A673 (cell line): ENCODE measurements around the gene CBX2. TPM values are rescaled to one million over a fixed set of nuclear protein-coding genes. Genes with fewer than 3 reads are reported as not detected.

Experiments
- BruUV-seq: library from RNA; stranded (reverse); fragments of 400-500 nt; replicated peaks from 2 replicates; lab custom pipeline; 2021; lab: Mats Ljungman, UMichigan
- CTCF ChIA-PET: fragments of 300-600 bp; sonication (Branson Sonifier 250); formaldehyde crosslinking; loops from one replicate; lab custom pipeline; 2022; ENCODE audit warnings: antibody characterized with exemption; lab: Charles Lee
- POLR2A ChIA-PET: fragments of 300-600 bp; sonication (Branson Sonifier 250); formaldehyde crosslinking; loops from one replicate; lab custom pipeline; 2022; ENCODE audit warnings: antibody characterized with exemption; ENCODE audit not compliant: low non-redundant PET; lab: Charles Lee
- DNase-seq: peaks from one replicate; pipeline ENCODE4 v3.0.0-alpha.2; 2015; ENCODE audit warnings: low spot score
- H3K27ac ChIP-seq: fragments of 200-600 bp; sonication (generic); 2 replicates; pipeline ENCODE4 v1.5.1; 2016; ENCODE audit warnings: mixed run types, low read depth, mild to moderate bottlenecking, mixed read lengths, antibody characterized with exemption, low read length; ENCODE audit not compliant: poor library complexity, severe bottlenecking
- H3K27me3 ChIP-seq: fragments of 200-600 bp; sonication (generic); replicated peaks from 2 replicates; pipeline ENCODE4 v1.6.1; 2017; ENCODE audit warnings: mixed run types, low read depth, mild to moderate bottlenecking, mixed read lengths, antibody characterized with exemption, low read length; ENCODE audit not compliant: insufficient read depth, poor library complexity
- H3K36me3 ChIP-seq: fragments of 200-600 bp; sonication (generic); 2 replicates; pipeline ENCODE4 v1.6.1; 2016; ENCODE audit warnings: mixed run types, mild to moderate bottlenecking, mixed read lengths, antibody characterized with exemption, low read length; ENCODE audit not compliant: insufficient read depth, poor library complexity, severe bottlenecking
- H3K4me1 ChIP-seq: fragments of 200-600 bp; sonication (generic); 2 replicates; pipeline ENCODE4 v1.6.1; 2017; ENCODE audit warnings: mixed run types, mild to moderate bottlenecking, mixed read lengths, antibody characterized with exemption, low read length; ENCODE audit not compliant: insufficient read depth, poor library complexity, severe bottlenecking
- H3K4me3 ChIP-seq: fragments of 200-600 bp; sonication (generic); 2 replicates; pipeline ENCODE4 v1.5.1; 2016; ENCODE audit warnings: low read depth, mixed run types, mild to moderate bottlenecking, mixed read lengths, low read length; ENCODE audit not compliant: poor library complexity, severe bottlenecking
- H3K9me3 ChIP-seq: fragments of 200-600 bp; sonication (generic); 2 replicates; pipeline ENCODE4 v1.6.1; 2016; ENCODE audit warnings: mixed run types, low read depth, mild to moderate bottlenecking, mixed read lengths, antibody characterized with exemption, low read length; ENCODE audit not compliant: poor library complexity, severe bottlenecking
- EZH2 ChIP-seq: fragments of 200-600 bp; sonication (generic); IDR thresholded peaks from 2 replicates; pipeline ENCODE4 v1.6.1; 2017; ENCODE audit warnings: borderline replicate concordance, low read depth, mild to moderate bottlenecking, mixed read lengths, antibody characterized with exemption, low read length; ENCODE audit not compliant: poor library complexity, severe bottlenecking
- intact Hi-C: fragments of 100-400 bp; cut with micrococcal nuclease; formaldehyde crosslinking; loops from one replicate; pipeline ENCODE4 v1.10.0; 2022; ENCODE audit not compliant: unreplicated experiment
- total RNA-seq: library from RNA; stranded (reverse); gene quantifications from 2 replicates; pipeline ENCODE4 v1.2.3, GENCODE V29; 2021
- TF ChIP-seq, protein P1 (sequence below): fragments of 300-800, 200-600 bp; sonication (generic); conservative IDR thresholded peaks from 2 replicates; pipeline ENCODE4 v1.5.1; 2017; ENCODE audit warnings: low read depth, mild to moderate bottlenecking, antibody characterized with exemption, low read length, moderate library complexity, mixed read lengths

Gene CBX2
- total RNA-seq, 1 experiment from 2014 or later, result 59.5 TPM

DNA sequence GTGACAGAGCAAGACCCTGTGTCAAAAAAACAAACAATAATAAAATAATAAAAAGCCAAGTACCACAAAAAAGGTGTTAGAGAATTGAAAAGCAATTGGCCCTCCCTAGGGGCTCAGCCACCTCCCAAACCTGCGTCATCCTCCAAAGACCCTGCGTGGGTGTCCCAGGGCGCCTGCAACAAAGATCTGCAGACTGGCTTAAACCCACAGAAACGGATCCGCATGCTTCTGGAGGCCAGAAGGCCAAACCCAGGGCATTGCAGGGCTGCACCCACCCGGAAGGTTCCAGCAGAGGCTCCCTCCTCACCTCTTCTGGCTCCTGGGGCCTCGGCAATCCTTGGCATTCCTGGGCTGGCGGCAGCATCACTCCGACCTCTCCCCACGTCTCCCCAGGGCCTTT lies 45.7 kb upstream of the CBX2 start:
- no peaks in the 10 kb centered on the region for H3K9me3 ChIP-seq
- CTCF ChIA-PET, result interaction anchor here (1.3 kb wide), 1 partner anchor 9 kb away, joined by 4 read pairs; no protein-coding TSS in a partner anchor
- intact Hi-C loops, result no loop called here

DNA sequence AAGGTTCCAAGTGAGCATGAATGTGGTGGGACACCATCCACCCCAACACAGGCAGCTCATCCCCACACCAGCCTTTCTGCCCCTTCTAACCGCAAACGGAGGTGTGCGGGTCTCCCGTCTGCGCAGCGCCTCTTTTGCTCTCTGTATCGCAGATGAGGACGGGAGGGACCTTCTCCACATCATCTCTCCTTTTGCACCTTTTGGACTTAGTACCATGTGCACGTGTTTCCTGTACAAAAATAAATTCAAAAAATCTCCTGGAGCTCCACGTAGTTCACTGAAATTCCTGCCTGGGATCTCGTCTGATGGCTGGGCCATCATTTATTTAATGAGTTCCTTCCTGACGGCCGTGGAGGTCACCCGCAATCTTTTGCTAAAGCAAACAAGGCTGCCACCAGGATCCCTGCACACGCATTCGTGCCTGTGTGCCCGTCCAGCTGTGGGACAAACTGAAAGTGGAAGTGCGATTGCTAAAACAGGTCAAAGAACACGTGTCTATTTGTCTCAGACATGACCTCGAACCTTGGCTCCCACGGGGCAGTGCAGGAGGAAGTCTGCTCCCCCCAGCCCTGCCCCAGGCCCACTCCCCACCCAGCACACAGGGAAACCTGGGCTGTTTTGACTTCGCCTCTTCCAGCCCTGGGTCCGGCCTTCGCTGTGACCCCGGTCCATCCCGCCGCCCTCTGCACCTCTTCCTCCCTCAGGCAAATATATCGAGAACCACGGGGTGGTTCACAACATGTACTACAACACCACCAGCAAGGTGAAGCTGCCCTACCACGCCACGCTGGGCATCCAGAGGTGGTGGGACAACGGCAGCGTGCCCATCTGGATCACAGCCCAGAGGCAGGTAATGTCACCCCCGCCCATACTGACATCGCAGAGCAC lies 44.9 kb upstream of the CBX2 start:
- no peaks in the 10 kb centered on the region for H3K4me1 ChIP-seq
- no peaks in the 10 kb centered on the region for H3K36me3 ChIP-seq
- CTCF ChIA-PET, result interaction anchor here (1.3 kb wide), 1 partner anchor 9 kb away, joined by 4 read pairs; no protein-coding TSS in a partner anchor
- no peak for DNase-seq
- POLR2A ChIA-PET, result no interaction called here
- no TSS peak for BruUV-seq
- no peak for TF ChIP-seq EZH2
- TF ChIP-seq, protein P1, sequence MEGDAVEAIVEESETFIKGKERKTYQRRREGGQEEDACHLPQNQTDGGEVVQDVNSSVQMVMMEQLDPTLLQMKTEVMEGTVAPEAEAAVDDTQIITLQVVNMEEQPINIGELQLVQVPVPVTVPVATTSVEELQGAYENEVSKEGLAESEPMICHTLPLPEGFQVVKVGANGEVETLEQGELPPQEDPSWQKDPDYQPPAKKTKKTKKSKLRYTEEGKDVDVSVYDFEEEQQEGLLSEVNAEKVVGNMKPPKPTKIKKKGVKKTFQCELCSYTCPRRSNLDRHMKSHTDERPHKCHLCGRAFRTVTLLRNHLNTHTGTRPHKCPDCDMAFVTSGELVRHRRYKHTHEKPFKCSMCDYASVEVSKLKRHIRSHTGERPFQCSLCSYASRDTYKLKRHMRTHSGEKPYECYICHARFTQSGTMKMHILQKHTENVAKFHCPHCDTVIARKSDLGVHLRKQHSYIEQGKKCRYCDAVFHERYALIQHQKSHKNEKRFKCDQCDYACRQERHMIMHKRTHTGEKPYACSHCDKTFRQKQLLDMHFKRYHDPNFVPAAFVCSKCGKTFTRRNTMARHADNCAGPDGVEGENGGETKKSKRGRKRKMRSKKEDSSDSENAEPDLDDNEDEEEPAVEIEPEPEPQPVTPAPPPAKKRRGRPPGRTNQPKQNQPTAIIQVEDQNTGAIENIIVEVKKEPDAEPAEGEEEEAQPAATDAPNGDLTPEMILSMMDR, result no peak
- H3K9me3 ChIP-seq, result no peaks in the 10 kb centered on the region
- intact Hi-C loops, result no loop called here
- no peaks in the 10 kb centered on the region for H3K27me3 ChIP-seq
- no peak overlapping the region for H3K27ac ChIP-seq
- H3K4me3 ChIP-seq, result no peak overlapping the region

More for the DNA sequence above, 45.7 kb upstream of the CBX2 start:
- H3K27me3 ChIP-seq, result no peaks in the 10 kb centered on the region
- POLR2A ChIA-PET, result no interaction called here
- no TSS peak for BruUV-seq
- H3K4me1 ChIP-seq, result no peaks in the 10 kb centered on the region
- TF ChIP-seq EZH2, result no peak
- H3K27ac ChIP-seq, result no peak overlapping the region
- H3K36me3 ChIP-seq, result no peaks in the 10 kb centered on the region
- no peak overlapping the region for H3K4me3 ChIP-seq
- DNase-seq, result no peak

DNA sequence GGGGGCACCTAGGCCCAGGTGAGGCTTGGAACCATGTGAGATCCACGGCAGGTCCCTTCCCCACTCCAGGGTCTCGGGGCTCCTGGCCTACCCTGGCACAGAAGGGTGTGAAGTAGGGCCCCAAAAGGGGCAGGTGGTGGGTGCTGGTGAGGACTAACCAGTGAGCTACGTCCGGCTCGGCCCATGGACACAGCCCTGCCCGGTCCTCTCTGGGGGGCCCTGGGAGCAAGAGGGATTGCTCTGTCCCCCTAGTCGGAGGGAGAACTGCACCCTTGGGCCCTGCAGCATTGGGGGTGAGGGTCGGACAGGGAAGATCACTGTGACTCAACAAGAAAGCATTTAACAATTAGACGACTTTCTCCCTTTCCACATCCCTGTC lies 44.3 kb upstream of the CBX2 start:
- DNase-seq, result no peak
- Histone ChIP-seq H3K4me1 (no peaks in the 10 kb centered on the region), H3K4me3 (no peak overlapping the region), H3K27ac (no peak overlapping the region), H3K27me3 (no peaks in the 10 kb centered on the region), H3K36me3 (no peaks in the 10 kb centered on the region), H3K9me3 (no peaks in the 10 kb centered on the region)
- POLR2A ChIA-PET, result no interaction called here
- TF ChIP-seq, protein P1, result no peak
- no peak for TF ChIP-seq EZH2
- intact Hi-C loops, result no loop called here
- BruUV-seq, result no TSS peak
- CTCF ChIA-PET, result no interaction called here
